Skeletal muscle satellite cell (primary cell): ENCODE measurements around the gene ZSCAN20.

ENCODE experiments used
- H3K27me3 ChIP-seq: 2 replicates; pipeline ENCODE4 v1.7.0; 2013; ENCODE audit warnings: low read length; ENCODE audit not compliant: control insufficient read depth, insufficient read depth
- H3K36me3 ChIP-seq: 2 replicates; pipeline ENCODE4 v1.7.0; 2013; ENCODE audit warnings: mild to moderate bottlenecking, control low read depth, low read length; ENCODE audit not compliant: insufficient read depth
- H3K4me1 ChIP-seq: 2 replicates; pipeline ENCODE4 v1.7.0; 2013; ENCODE audit warnings: low read length; ENCODE audit not compliant: control insufficient read depth, insufficient read depth
- H3K4me2 ChIP-seq: 2 replicates; pipeline ENCODE4 v1.7.0; 2013; ENCODE audit warnings: mild to moderate bottlenecking, low read length
- H3K4me3 ChIP-seq: 2 replicates; pipeline ENCODE4 v1.7.0; 2013; ENCODE audit warnings: low read length
- H3K9ac ChIP-seq: 2 replicates; pipeline ENCODE4 v1.7.0; 2013; ENCODE audit warnings: mild to moderate bottlenecking, low read depth, low read length, moderate library complexity
- H3K9me3 ChIP-seq: replicated peaks from 2 replicates; pipeline ENCODE4 v1.7.0; 2013; ENCODE audit warnings: mild to moderate bottlenecking, control low read depth, low read length

ZSCAN20 gene

GRCh38 chr1:33434363-33434750 lies 38.1 kb upstream of the ZSCAN20 start:
- no peaks in the 10 kb centered on the region for H3K27me3 ChIP-seq
- no peak overlapping the region for H3K4me3 ChIP-seq
- H3K9ac ChIP-seq = peak overlapping the region; percentile 16
- no peaks in the 10 kb centered on the region for H3K36me3 ChIP-seq
- no peaks in the 10 kb centered on the region for H3K9me3 ChIP-seq
- peaks cover 46% of the 10 kb centered on the region for H3K4me1 ChIP-seq
- peak overlapping the region; percentile 37 for H3K4me2 ChIP-seq

DNA sequence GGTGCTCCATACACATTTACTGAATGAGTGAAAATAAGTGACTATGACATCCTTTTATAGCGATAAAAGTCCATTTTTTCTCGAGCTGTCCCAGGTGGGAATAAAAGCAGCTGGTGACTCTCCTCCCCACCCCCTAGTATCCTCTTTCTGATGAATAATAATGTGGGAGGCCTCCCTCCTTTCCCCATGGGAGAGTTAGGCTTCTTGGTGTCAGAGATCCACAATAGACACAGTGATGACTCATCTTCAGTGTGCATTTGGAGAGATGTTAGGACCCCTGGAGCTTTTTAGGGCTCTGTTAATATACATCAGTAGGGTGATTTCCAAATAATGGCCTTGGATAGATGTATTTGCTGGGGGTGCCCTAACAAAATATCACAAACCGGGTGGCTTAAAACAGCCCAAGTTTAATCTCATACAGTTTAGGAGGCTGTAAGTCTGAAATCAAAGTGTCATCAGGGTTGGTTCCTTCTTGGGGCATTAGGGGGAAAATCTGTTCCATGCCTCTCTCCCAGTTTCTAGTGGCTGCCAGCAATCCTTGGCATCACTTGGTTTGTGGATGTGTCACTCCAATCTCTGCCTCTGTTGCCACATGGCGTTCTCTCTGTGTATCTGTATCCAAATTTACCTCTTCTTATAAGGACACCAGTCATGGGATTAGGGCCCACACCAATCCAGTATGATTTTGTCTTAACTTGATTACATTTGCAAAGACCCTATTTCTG lies 37.2 kb upstream of the ZSCAN20 start:
- Histone ChIP-seq H3K27me3 (no peaks in the 10 kb centered on the region), H3K4me2 (peak overlapping the region; percentile 37), H3K4me1 (peaks cover 41% of the 10 kb centered on the region), H3K9me3 (no peaks in the 10 kb centered on the region), H3K36me3 (no peaks in the 10 kb centered on the region), H3K9ac (peak overlapping the region; percentile 13), H3K4me3 (peak overlapping the region; percentile 28)

GRCh38 chr1:33436557-33437285 lies 35.7 kb upstream of the ZSCAN20 start:
- H3K27me3 ChIP-seq = no peaks in the 10 kb centered on the region
- H3K4me2 ChIP-seq = no peak overlapping the region
- no peak overlapping the region for H3K9ac ChIP-seq

DNA sequence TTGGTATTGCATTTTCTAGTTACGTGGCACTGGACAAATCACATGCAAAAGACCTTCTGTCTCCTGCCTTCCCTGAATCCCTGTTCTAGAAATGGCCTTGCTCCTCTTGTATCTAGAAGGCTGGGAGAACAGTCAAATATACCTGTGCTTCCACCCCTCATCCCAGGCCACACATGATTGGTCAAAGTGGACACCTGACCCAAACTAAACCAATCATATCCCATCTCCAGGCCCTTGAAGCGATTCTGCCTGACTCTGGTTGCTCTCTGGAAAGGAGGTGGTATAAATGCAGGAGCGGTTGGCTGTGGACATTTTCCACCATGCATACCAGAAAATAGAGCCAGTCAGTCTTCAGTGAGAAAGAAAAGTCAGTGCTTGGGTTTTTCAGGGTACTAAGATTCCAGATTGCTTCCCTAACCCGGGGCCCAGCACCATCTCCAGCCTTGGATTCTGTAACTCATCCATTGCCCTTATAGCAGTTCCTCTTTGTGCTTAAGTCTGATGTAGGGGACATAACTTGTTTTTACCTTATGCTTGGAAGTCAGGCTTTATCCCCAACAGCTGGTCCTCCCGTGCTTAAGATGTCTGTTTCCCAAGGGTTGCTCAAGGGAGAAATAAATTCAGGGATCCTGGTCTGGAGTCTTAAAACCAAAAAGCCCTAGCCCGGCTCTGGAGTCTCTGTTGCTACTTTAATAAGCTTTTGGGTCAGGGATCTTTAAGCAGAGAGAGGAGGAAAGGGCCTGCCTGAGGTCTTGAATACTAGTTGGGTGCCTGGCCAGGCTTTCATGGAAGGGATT lies 33.9 kb upstream of the ZSCAN20 start:
- H3K9ac ChIP-seq = no peak overlapping the region
- H3K4me2 ChIP-seq = no peak overlapping the region
- peaks cover 45% of the 10 kb centered on the region for H3K4me1 ChIP-seq
- H3K36me3 ChIP-seq = no peaks in the 10 kb centered on the region
- no peak overlapping the region for H3K4me3 ChIP-seq
- H3K27me3 ChIP-seq = no peaks in the 10 kb centered on the region
- H3K9me3 ChIP-seq = no peaks in the 10 kb centered on the region

More at GRCh38 chr1:33436557-33437285, 35.7 kb upstream of the ZSCAN20 start:
- Histone ChIP-seq H3K4me1 (peaks cover 38% of the 10 kb centered on the region), H3K9me3 (no peaks in the 10 kb centered on the region), H3K36me3 (no peaks in the 10 kb centered on the region), H3K4me3 (no peak overlapping the region)

GRCh38 chr1:33439662-33440061 lies 32.8 kb upstream of the ZSCAN20 start:
- no peaks in the 10 kb centered on the region for H3K36me3 ChIP-seq
- H3K27me3 ChIP-seq = no peaks in the 10 kb centered on the region
- no peaks in the 10 kb centered on the region for H3K9me3 ChIP-seq
- H3K9ac ChIP-seq = no peak overlapping the region
- H3K4me2 ChIP-seq = no peak overlapping the region
- H3K4me1 ChIP-seq = peaks cover 44% of the 10 kb centered on the region
- no peak overlapping the region for H3K4me3 ChIP-seq

- peaks cover 28% of the 10 kb centered on the region for H3K4me1 ChIP-seq
- no peak overlapping the region for H3K9ac ChIP-seq
- no peaks in the 10 kb centered on the region for H3K27me3 ChIP-seq
- H3K4me2 ChIP-seq = no peak overlapping the region
- H3K9me3 ChIP-seq = no peaks in the 10 kb centered on the region
- H3K4me3 ChIP-seq = no peak overlapping the region
- no peaks in the 10 kb centered on the region for H3K36me3 ChIP-seq
Measured at GRCh38 chr1:33441088-33441745, 31.2 kb upstream of the ZSCAN20 start.

- Histone ChIP-seq H3K4me2 (peak overlapping the region; percentile 16), H3K4me3 (no peak overlapping the region), H3K36me3 (no peaks in the 10 kb centered on the region), H3K9ac (no peak overlapping the region), H3K27me3 (no peaks in the 10 kb centered on the region), H3K4me1 (peaks cover 28% of the 10 kb centered on the region), H3K9me3 (no peaks in the 10 kb centered on the region)
Measured at GRCh38 chr1:33442141-33442540, 30.3 kb upstream of the ZSCAN20 start.

GRCh38 chr1:33443080-33443704 lies 29.3 kb upstream of the ZSCAN20 start:
- Histone ChIP-seq H3K27me3 (no peaks in the 10 kb centered on the region), H3K4me2 (peak overlapping the region; percentile 25), H3K4me3 (no peak overlapping the region), H3K36me3 (no peaks in the 10 kb centered on the region), H3K4me1 (peaks cover 28% of the 10 kb centered on the region), H3K9me3 (no peaks in the 10 kb centered on the region), H3K9ac (no peak overlapping the region)

DNA sequence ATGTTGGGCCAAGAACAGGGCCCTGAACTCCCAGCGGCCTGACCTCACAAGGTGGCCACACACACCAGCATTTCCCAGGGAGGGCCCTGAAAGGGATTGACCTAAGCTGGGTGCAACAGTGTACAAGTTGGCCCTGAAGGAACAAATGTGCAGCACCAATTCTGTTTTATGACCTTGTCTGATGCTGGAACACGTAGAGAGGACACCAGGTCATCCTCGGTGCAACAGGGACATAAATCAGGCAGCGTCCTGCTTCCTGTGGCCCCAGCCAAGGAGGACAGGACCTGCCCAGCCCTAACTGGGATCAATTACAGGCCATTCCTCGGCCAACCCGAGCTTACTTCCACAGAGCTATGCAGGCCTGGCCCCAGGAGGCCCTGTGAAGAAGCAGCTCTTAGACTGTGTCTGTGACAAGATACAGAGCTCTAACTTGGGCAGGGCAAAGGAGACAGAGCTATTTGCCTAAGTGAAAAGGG lies 28.7 kb upstream of the ZSCAN20 start:
- Histone ChIP-seq H3K27me3 (no peaks in the 10 kb centered on the region), H3K4me1 (peaks cover 28% of the 10 kb centered on the region), H3K9me3 (no peaks in the 10 kb centered on the region)

DNA sequence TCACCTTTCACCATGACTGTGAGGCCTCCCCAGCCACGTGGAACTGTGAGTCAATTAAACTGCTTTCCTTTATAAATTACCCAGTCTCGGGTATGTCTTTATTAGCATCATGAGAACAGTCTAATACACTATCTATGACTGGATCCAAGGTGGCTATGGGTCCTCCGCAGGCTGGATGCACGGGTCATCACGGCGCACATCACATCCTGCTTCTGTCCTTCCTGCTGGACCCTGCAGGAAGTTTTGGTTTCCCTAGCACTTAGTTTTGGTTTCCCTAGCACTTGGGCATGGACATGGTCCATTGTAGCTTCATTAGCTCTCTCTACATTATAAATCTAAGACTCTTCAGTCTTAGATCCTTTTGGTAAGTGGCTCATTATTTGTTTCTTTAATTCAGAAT lies 27.3 kb upstream of the ZSCAN20 start:
- no peak overlapping the region for H3K4me3 ChIP-seq
- peaks cover 28% of the 10 kb centered on the region for H3K4me1 ChIP-seq
- no peaks in the 10 kb centered on the region for H3K36me3 ChIP-seq
- no peak overlapping the region for H3K9ac ChIP-seq
- no peaks in the 10 kb centered on the region for H3K27me3 ChIP-seq
- no peaks in the 10 kb centered on the region for H3K9me3 ChIP-seq
- no peak overlapping the region for H3K4me2 ChIP-seq

More for the DNA sequence above, 28.7 kb upstream of the ZSCAN20 start:
- H3K4me2 ChIP-seq = peak overlapping the region; percentile 9
- H3K36me3 ChIP-seq = no peaks in the 10 kb centered on the region
- H3K4me3 ChIP-seq = no peak overlapping the region
- H3K9ac ChIP-seq = no peak overlapping the region
